ENCODE data around the gene IGSF22. TPM values are rescaled to one million over a fixed set of nuclear protein-coding genes. Genes with fewer than 3 reads are reported as not detected.

Gene IGSF22
- total and polyA plus RNA-seq, 9 of the 15 experiments (the other 6 are each of a cell fraction or from before 2014, with no cell fraction given): not detected

- peak; percentile 90 for TF ChIP-seq ATF3 (IDR thresholded peaks at IDR 0.05)
- no peak for TF ChIP-seq ATF3 (CRISPR knock-in tag; conservative IDR thresholded peaks at IDR 0.05)
- TF ChIP-seq NR2C1 (IDR thresholded peaks at IDR 0.05): peak; percentile 55
- TF ChIP-seq NR2C1 (tag; IDR thresholded peaks at IDR 0.05): peak; percentile 61
- TF ChIP-seq CREB1 (IDR thresholded peaks at IDR 0.05): peak; percentile 75
- peak; percentile 70; the same call in 1 of the 2 replicates for TF ChIP-seq CREB1 (CRISPR knock-in tag; IDR thresholded peaks at IDR 0.05)
- TF ChIP-seq CCNT2 (IDR thresholded peaks at IDR 0.05; ENCODE audit: borderline replicate concordance, extremely low read depth, insufficient read length, low read depth, low read length): peak; percentile 28
- peak; percentile 53 for TF ChIP-seq TFE3 (CRISPR knock-in tag; IDR thresholded peaks at IDR 0.05)
- TF ChIP-seq ZBTB12 (CRISPR knock-in tag; IDR thresholded peaks at IDR 0.05): peak; percentile 66
- TF ChIP-seq PCBP1 (IDR thresholded peaks at IDR 0.05; ENCODE audit: low read depth, low read length, poor library complexity, severe bottlenecking): peak; percentile 31
- peak; percentile 19; the same call in 1 of the 2 replicates for TF ChIP-seq REST (IDR thresholded peaks at IDR 0.05; ENCODE audit: borderline replicate concordance)
- TF ChIP-seq REST (CRISPR knock-in tag; IDR thresholded peaks at IDR 0.05; ENCODE audit: low read depth): no peak; the same call in 1 of the 2 replicates
- no peak for TF ChIP-seq POLR2AphosphoS2 (IDR thresholded peaks at IDR 0.05; ENCODE audit: low read length)
Observed at GRCh38 chr11:18698341-18699268, 27.4 kb downstream of the IGSF22 start, which contains the start of gene TMEM86A (continued).

Data from K562 (cell line).